GM18502 (cell line): ENCODE measurements around the gene SND1.
"Not testable (repeated sequence)": the region's sequence is repeated elsewhere in the genome, so short reads cannot be mapped to it uniquely, and the experiment has no call there.

ENCODE experiments used
- ATAC-seq: cut with Tn5 transposase; IDR thresholded peaks from one replicate; pipeline ENCODE4 v1.9.1; 2021; ENCODE audit warnings: mild to moderate bottlenecking; ENCODE audit not compliant: unreplicated experiment, poor library complexity

The SND1 gene

GRCh38 chr7:128100949-128101713 lies 449.1 kb downstream of the SND1 start:
- ATAC-seq, result no peak

GRCh38 chr7:128102490-128103291 lies 450.7 kb downstream of the SND1 start:
- ATAC-seq, result no peak

- peak; percentile 30 for ATAC-seq
Measured at GRCh38 chr7:128103498-128104107, 451.6 kb downstream of the SND1 start.

- ATAC-seq, result peak; percentile 18
Measured at GRCh38 chr7:128104108-128104742, 452.2 kb downstream of the SND1 start.

GRCh38 chr7:128105228-128106022 lies 453.4 kb downstream of the SND1 start:
- no peak for ATAC-seq

GRCh38 chr7:128106821-128107220 lies 454.8 kb downstream of the SND1 start:
- no peak for ATAC-seq

- not testable (repeated sequence) for ATAC-seq
Measured at GRCh38 chr7:128107516-128107915, 455.5 kb downstream of the SND1 start.

GRCh38 chr7:128108129-128108528 lies 456.1 kb downstream of the SND1 start:
- ATAC-seq, result no peak

- peak; percentile 90 for ATAC-seq
Measured at GRCh38 chr7:128108641-128109423, 456.8 kb downstream of the SND1 start.

- ATAC-seq, result not testable (repeated sequence)
Measured at GRCh38 chr7:128109424-128109969, 457.5 kb downstream of the SND1 start.

GRCh38 chr7:128110641-128111364 lies 458.8 kb downstream of the SND1 start:
- no peak for ATAC-seq

GRCh38 chr7:128112018-128112780 lies 460.2 kb downstream of the SND1 start:
- ATAC-seq, result no peak

GRCh38 chr7:128112781-128113221 lies 460.8 kb downstream of the SND1 start:
- ATAC-seq, result no peak

- ATAC-seq, result no peak
Measured at GRCh38 chr7:128113839-128114238, 461.8 kb downstream of the SND1 start.

GRCh38 chr7:128114806-128115205 lies 462.8 kb downstream of the SND1 start:
- ATAC-seq, result no peak

GRCh38 chr7:128115336-128115820 lies 463.4 kb downstream of the SND1 start:
- no peak for ATAC-seq
